Neural cell (in vitro differentiated cells): Measurements from ENCODE around the gene CENPA. TPM values are rescaled to one million over a fixed set of nuclear protein-coding genes. Genes with fewer than 3 reads are reported as not detected.
"Not testable (repeated sequence)": the region's sequence is repeated elsewhere in the genome, so short reads cannot be mapped to it uniquely, and the experiment has no call there.

Experiments used
- H2AFZ ChIP-seq: fragments of 200-600, 300-800 bp; sonication (generic), shearing (Covaris generic); 2 replicates; pipeline ENCODE4 v1.6.0; 2014; ENCODE audit warnings: low read depth, mild to moderate bottlenecking, antibody characterized with exemption, low read length, moderate library complexity
- H3F3A ChIP-seq: fragments of 200-600 bp; shearing (Covaris generic); 2 replicates; pipeline ENCODE4 v1.6.1; 2016; ENCODE audit warnings: mild to moderate bottlenecking, moderate library complexity, mixed read lengths, antibody characterized with exemption, low read length; ENCODE audit not compliant: insufficient read depth, poor library complexity, severe bottlenecking
- H3K27ac ChIP-seq: fragments of 200-600, 300-800 bp; sonication (generic), shearing (Covaris generic); 2 replicates; pipeline ENCODE4 v1.5.1; 2014; ENCODE audit warnings: mild to moderate bottlenecking, low read length, moderate library complexity
- H3K27me3 ChIP-seq: fragments of 300-800, 200-600 bp; sonication (generic), shearing (Covaris generic); 2 replicates; pipeline ENCODE4 v1.6.0; 2014; ENCODE audit warnings: mild to moderate bottlenecking, low read depth, low read length, moderate library complexity; ENCODE audit not compliant: insufficient read depth
- H3K36me3 ChIP-seq: fragments of 300-800, 200-600 bp; sonication (generic), shearing (Covaris generic); 2 replicates; pipeline ENCODE4 v1.5.1; 2014; ENCODE audit warnings: mild to moderate bottlenecking, antibody characterized with exemption, low read length, moderate library complexity; ENCODE audit not compliant: insufficient read depth
- H3K4me2 ChIP-seq: fragments of 300-800, 200-600 bp; sonication (generic), shearing (Covaris generic); 2 replicates; pipeline ENCODE4 v1.6.0; 2014; ENCODE audit warnings: mild to moderate bottlenecking, low read length
- H3K4me3 ChIP-seq: fragments of 300-800, 200-600 bp; sonication (generic), shearing (Covaris generic); 2 replicates; pipeline ENCODE4 v1.5.1; 2014; ENCODE audit warnings: mild to moderate bottlenecking, low read length, moderate library complexity
- H3K79me2 ChIP-seq: fragments of 200-600 bp; shearing (Covaris generic); replicated peaks from 2 replicates; pipeline ENCODE4 v1.6.0; 2014; ENCODE audit warnings: mild to moderate bottlenecking, low read length, moderate library complexity; ENCODE audit not compliant: insufficient read depth
- H3K9ac ChIP-seq: fragments of 300-800, 200-600 bp; sonication (generic), shearing (Covaris generic); 2 replicates; pipeline ENCODE4 v1.6.1; 2016; ENCODE audit warnings: mild to moderate bottlenecking, low read length, mixed read lengths
- H3K9me2 ChIP-seq: fragments of 200-600 bp; shearing (Covaris generic); 2 replicates; pipeline ENCODE4 v1.6.1; 2016; ENCODE audit warnings: mild to moderate bottlenecking, low read length, mixed read lengths; ENCODE audit not compliant: insufficient read depth
- H3K9me3 ChIP-seq: fragments of 200-600, 300-800 bp; sonication (generic), shearing (Covaris generic); 2 replicates; pipeline ENCODE4 v1.6.1; 2016; ENCODE audit warnings: mild to moderate bottlenecking, mixed run types, low read length, moderate library complexity, mixed read lengths
- H4K20me1 ChIP-seq: fragments of 200-600 bp; shearing (Covaris generic); 2 replicates; pipeline ENCODE4 v1.6.1; 2016; ENCODE audit warnings: mild to moderate bottlenecking, mixed run types; ENCODE audit not compliant: insufficient read depth
- CTCF ChIP-seq: fragments of 450-650 bp; IDR thresholded peaks from 2 replicates; pipeline ENCODE4 v1.5.1; 2014; ENCODE audit warnings: antibody characterized with exemption, mild to moderate bottlenecking, moderate library complexity; ENCODE audit not compliant: poor library complexity, severe bottlenecking
- EP300 ChIP-seq: fragments of 450-650 bp; conservative IDR thresholded peaks from 2 replicates; pipeline ENCODE4 v1.6.1; 2014; ENCODE audit warnings: antibody characterized with exemption, mild to moderate bottlenecking, moderate library complexity; ENCODE audit not compliant: poor library complexity, severe bottlenecking
- EZH2 ChIP-seq: fragments of 200-600, 300-800 bp; shearing (Covaris generic), sonication (generic); IDR thresholded peaks from 2 replicates; pipeline ENCODE4 v1.6.1; 2014; ENCODE audit warnings: antibody characterized with exemption, low read length, borderline replicate concordance, mild to moderate bottlenecking; ENCODE audit not compliant: insufficient read depth, poor library complexity, severe bottlenecking
- MXI1 ChIP-seq: fragments of 450-650 bp; conservative IDR thresholded peaks from 2 replicates; pipeline ENCODE4 v1.6.1; 2014; ENCODE audit warnings: antibody characterized with exemption, mild to moderate bottlenecking; ENCODE audit not compliant: poor library complexity, severe bottlenecking
- POLR2AphosphoS5 ChIP-seq: IDR thresholded peaks from 2 replicates; pipeline ENCODE4 v1.6.1; 2012
- RAD21 ChIP-seq: fragments of 450-650 bp; conservative IDR thresholded peaks from 2 replicates; pipeline ENCODE4 v1.6.1; 2014; ENCODE audit warnings: antibody characterized with exemption, mild to moderate bottlenecking, moderate library complexity
- REST ChIP-seq: IDR thresholded peaks from 2 replicates; pipeline ENCODE4 v1.6.1; 2012; ENCODE audit warnings: borderline replicate concordance
- SMC3 ChIP-seq: fragments of 450-650 bp; conservative IDR thresholded peaks from 2 replicates; pipeline ENCODE4 v1.6.1; 2014; ENCODE audit warnings: antibody characterized with exemption, mild to moderate bottlenecking, moderate library complexity; ENCODE audit not compliant: poor library complexity
- TAF1 ChIP-seq: IDR thresholded peaks from 2 replicates; pipeline ENCODE4 v1.6.1; 2012; ENCODE audit warnings: low read depth
- polyA plus RNA-seq: library from polyadenylated mRNA; depleted of rRNA; stranded (reverse); fragments of >200 nt; gene quantifications from 2 replicates; pipeline ENCODE4 v1.2.3, GENCODE V29; 2014

CENPA gene
- polyA plus RNA-seq, 1 donor from 2014 or later, result 0.54 TPM

- Histone ChIP-seq H3K4me2 (no peak overlapping the region), H3F3A (no peaks in the 10 kb centered on the region), H3K4me3 (no peak overlapping the region), H3K9me3 (no peaks in the 10 kb centered on the region), H3K9ac (no peak overlapping the region), H2AFZ (no peak overlapping the region), H3K9me2 (no peaks in the 10 kb centered on the region), H3K27ac (no peak overlapping the region), H4K20me1 (no peaks in the 10 kb centered on the region), H3K79me2 (peaks cover 6% of the 10 kb centered on the region), H3K36me3 (no peaks in the 10 kb centered on the region), H3K27me3 (no peaks in the 10 kb centered on the region)
- TF ChIP-seq CTCF (no peak), RAD21 (no peak), EP300 (no peak), REST (no peak), TAF1 (no peak)
Observed at GRCh38 chr2:26759845-26760244, 26.0 kb upstream of the CENPA start.

GRCh38 chr2:26760991-26761390 is 24.9 kb upstream of the CENPA start:
- not testable (repeated sequence) for H3K9ac ChIP-seq

GRCh38 chr2:26763019-26763418 is 22.8 kb upstream of the CENPA start:
- no peak overlapping the region for H2AFZ ChIP-seq
- no peaks in the 10 kb centered on the region for H3K36me3 ChIP-seq
- no peaks in the 10 kb centered on the region for H4K20me1 ChIP-seq
- no peaks in the 10 kb centered on the region for H3K27me3 ChIP-seq
- TF ChIP-seq EZH2 (no peak), RAD21 (no peak), SMC3 (no peak), TAF1 (no peak), CTCF (no peak), POLR2AphosphoS5 (no peak), REST (no peak), MXI1 (no peak), EP300 (no peak)
- H3K4me2 ChIP-seq, result no peak overlapping the region
- no peak overlapping the region for H3K4me3 ChIP-seq
- no peaks in the 10 kb centered on the region for H3F3A ChIP-seq
- peaks cover 12% of the 10 kb centered on the region for H3K79me2 ChIP-seq
- no peaks in the 10 kb centered on the region for H3K9me2 ChIP-seq
- H3K9me3 ChIP-seq, result no peaks in the 10 kb centered on the region
- no peak overlapping the region for H3K9ac ChIP-seq
- no peak overlapping the region for H3K27ac ChIP-seq

More at GRCh38 chr2:26760991-26761390, 24.9 kb upstream of the CENPA start:
- H4K20me1 ChIP-seq, H2AFZ ChIP-seq, H3K36me3 ChIP-seq, H3F3A ChIP-seq, H3K27ac ChIP-seq, H3K27me3 ChIP-seq, H3K4me3 ChIP-seq, H3K4me2 ChIP-seq, H3K9me3 ChIP-seq, H3K9me2 ChIP-seq: not testable (repeated sequence)
- H3K79me2 ChIP-seq, result peaks cover 12% of the 10 kb centered on the region
